Spleen (tissue), 7 donors: ENCODE data around the gene SGSH.

Source experiments
- CTCF ChIP-seq, 11 experiments: fragments of 200-600 bp in 7 of 11; fragments of 450-650 bp in 4 of 11; sonication (generic) in 4 of 11; IDR thresholded peaks in 8 of 11; conservative IDR thresholded peaks in 3 of 11; 1 replicate in 7 of 11; 2 replicates in 4 of 11; pipeline versions ENCODE4 v1.4.0 to v1.8.0; 2016 to 2021; ENCODE audit warnings: antibody characterized with exemption in 11 of 11, inconsistent platforms in 4 of 11, mild to moderate bottlenecking in 1 of 11
- POLR2A ChIP-seq, 3 donors: fragments of 450-650 bp; IDR thresholded peaks; one replicate each; pipeline ENCODE4 v1.5.1; 2017; ENCODE audit warnings: antibody characterized with exemption in 3 of 3, mild to moderate bottlenecking in 1 of 3
- donor health status: DM: no; HTN: no; CAD: no; lungs with moderate emphysema.
- donor health status: DM: no; HTN: no; CAD: no.
- donor health status: DM: no; HTN: no; CAD: no.

GRCh38 chr17:80224683-80225082, 4.5 kb upstream of the SGSH start:
- no peak for TF ChIP-seq CTCF (IDR thresholded peaks at IDR 0.05 in 8 of 11, conservative IDR thresholded peaks at IDR 0.05 in 3 of 11)
- no peak for TF ChIP-seq POLR2A (IDR thresholded peaks at IDR 0.05)
